Measurements from ENCODE around the gene GPR156.

The GPR156 gene

GRCh38 chr3:120192159-120192558 lies 92.9 kb downstream of the GPR156 start:
- no peak for DNase-seq

GRCh38 chr3:120182613-120183511 lies 102.2 kb downstream of the GPR156 start:
- DNase-seq: no peak

DNA sequence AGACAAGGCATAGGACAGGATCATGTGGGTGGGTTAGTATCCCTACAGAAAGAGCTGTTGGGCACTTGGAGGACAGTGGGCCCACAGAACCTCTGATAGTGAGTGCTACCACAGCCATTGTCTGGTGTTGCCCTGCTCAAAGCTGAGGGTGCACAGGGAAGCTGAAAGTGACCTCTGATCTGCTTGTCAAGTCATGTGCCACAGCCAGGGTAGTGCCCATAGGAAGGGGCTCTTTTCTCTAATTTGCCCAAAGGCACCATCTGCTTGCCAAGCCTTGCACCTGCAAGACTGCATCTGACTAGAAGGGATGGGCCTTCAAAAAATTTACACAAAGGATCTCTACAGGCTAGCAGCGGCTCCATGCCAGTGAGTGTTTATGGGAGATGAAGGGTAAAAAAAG lies 103.4 kb downstream of the GPR156 start:
- no peak for DNase-seq

DNA sequence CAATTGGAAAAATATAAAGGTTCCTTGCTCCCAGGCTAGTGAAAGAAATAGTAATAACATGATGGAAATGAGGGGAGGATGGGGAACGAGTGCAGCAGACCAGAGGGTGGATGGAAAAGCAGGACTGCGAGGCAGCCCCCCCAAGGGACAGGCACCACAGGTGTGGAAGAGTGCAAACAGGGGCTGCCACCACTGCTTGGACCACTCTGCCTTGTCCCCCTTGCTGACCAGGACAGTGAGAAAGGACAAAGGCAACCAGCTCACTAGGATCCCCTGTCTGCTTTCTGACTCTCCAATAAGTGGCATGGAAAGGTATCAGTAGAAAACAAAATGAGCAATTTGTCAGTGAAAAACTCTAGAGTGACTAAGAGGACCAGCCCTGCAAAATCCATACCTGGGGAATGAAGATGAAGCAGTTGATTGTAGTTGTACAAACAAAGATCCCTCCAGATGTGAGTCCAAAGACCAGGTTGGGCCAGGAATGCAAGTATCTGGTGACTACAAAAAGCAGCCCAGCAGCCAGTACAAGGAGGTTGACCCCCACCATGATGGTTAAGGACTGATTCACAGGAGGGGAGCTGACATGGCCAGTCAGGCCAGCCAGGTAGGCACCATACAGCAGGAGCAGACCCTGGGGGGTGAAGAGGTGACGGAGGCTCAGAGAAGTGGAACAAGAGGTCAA lies 104.2 kb downstream of the GPR156 start:
- DNase-seq: no peak

DNA sequence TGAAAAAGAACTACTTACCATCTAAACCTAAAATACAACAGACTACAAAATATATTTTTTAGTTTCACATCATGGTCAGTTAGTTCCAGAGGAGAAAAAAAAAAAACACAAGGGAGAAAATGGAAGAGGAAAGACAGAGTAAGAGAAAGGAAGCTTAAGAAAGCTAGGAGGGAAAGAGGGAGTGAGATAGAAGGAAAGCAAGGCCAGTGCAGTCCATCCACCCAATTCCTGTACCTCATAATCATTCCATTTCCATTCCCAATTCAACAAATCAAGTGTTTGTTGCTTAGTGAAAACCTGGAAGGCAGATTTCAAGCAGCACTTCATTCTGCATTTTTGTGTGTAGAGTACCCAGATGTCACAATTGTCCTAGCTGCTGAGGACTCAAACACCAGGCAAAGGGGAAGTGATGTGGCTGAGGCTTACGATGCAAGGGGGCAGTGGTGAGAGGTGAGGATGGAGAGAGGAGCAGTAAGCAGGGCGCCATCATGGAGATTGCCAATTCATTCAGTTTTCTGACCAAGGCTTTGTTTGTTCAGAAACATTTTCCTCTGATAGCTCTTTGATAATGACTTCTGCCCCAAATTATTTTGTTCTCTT lies 107.2 kb downstream of the GPR156 start:
- no peak for DNase-seq

GRCh38 chr3:120177151-120177550 lies 107.9 kb downstream of the GPR156 start:
- DNase-seq: no peak

GRCh38 chr3:120174811-120175539 lies 110.0 kb downstream of the GPR156 start:
- no peak for DNase-seq

- DNase-seq: no peak
Observed at GRCh38 chr3:120173056-120173675, 111.9 kb downstream of the GPR156 start.

- DNase-seq: no peak
Observed at GRCh38 chr3:120172070-120172469, 113.0 kb downstream of the GPR156 start.

- no peak for DNase-seq
Observed at GRCh38 chr3:120171134-120171873, 113.7 kb downstream of the GPR156 start.

GRCh38 chr3:120170223-120170622 lies 114.8 kb downstream of the GPR156 start:
- no peak for DNase-seq

- no peak for DNase-seq
Observed at GRCh38 chr3:120169407-120169806, 115.6 kb downstream of the GPR156 start.

DNA sequence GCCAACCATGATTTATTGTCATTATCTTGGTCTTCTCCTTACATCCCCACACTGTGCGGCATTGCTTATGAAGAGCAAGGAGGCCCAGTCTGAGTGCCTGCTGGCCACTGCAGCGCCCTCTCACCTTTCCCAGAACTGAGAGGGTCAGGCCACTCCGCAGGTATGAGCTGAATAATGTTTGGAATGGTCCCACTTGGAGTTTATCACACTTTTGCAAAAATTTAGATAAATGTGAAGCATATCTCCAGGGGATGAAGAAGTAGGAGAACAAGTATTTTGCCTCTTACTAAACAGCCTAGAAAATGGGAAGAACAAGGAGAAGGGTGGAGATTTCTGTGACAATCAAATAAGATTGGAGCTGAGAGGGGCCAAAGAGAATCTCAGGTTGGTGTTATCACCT lies 116.4 kb downstream of the GPR156 start:
- no peak for DNase-seq

DNA sequence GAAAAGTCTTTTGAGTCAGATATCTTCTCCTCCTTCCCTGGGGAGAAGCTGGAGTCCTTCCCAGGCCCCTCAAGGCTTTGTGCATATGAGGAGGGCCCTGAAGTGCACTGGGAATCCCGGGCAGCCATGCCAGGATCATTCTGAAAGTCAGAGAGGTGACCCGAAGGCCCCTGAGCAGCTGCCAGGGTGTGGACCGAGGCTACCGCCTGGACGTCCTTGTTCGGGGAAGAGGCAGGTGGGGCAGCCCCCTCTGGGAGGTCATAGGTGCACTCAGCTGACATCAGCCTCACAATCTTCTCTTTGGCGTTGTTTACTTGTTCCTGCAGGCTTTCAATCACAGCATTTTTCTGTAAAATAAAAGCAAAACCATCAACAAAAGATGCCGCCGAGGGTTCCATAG lies 117.0 kb downstream of the GPR156 start:
- DNase-seq: no peak

DNA sequence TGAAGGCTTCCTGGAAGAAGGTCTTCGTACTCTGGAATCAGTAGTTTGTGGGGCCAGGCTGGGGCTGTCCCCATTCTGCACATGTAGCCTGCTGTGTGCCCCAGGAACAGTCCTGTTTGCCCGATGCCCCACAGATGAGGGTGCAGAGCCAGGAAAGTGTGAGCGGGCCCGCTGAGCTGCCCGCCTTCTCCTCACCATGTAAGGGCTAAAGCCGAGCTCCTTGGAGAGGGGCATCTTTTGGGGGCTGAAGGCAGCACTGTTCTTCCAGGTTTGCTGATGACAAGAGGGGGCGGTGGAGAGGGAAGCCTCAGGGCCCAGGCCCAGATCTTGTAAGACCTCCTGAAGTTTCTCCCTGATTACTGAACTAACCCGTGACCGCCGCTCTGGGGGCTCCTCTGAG lies 117.5 kb downstream of the GPR156 start:
- no peak for DNase-seq

DNA sequence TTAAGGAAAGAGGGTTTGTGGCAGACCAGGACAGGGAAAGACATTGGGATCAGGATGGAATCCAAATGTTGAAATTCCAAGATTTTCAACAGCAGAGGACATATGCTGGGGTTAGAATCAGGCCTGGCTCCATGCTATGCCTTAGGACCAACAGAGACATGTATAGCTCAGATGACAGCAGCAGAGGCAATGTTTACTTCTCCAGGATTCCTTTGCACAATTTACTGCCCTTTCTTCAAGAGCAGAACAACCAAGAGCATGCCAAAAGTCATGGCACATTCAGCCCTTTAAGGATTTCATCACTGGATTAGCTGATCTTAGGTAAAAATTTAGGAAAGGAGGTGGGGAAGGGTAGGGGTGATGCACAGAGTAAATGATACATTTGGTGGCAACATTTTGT lies 121.2 kb downstream of the GPR156 start:
- DNase-seq: no peak

- DNase-seq: no peak
Observed at GRCh38 chr3:120163026-120163425, 122.0 kb downstream of the GPR156 start.

- no peak for DNase-seq
Observed at GRCh38 chr3:120162400-120162799, 122.6 kb downstream of the GPR156 start.

DNA sequence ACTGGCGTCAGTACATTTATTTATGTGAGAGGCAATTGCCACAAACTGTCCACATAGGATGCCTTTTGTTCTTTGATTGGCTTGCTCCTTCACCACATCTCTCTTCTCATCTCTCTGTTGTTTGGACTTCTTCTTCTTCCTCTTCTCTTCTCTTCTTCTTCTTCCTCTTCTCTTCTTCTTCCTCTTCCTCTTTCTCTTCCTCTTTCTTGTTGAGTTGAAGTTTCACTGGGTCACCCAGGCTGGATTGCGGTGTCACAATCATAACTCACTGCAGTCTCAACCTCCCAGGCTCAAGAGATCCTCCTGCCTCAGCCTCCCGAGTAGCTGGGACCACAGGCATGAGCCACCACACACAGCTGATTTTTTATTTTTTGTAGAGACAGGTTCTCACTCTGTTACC lies 123.1 kb downstream of the GPR156 start:
- no peak for DNase-seq

DNA sequence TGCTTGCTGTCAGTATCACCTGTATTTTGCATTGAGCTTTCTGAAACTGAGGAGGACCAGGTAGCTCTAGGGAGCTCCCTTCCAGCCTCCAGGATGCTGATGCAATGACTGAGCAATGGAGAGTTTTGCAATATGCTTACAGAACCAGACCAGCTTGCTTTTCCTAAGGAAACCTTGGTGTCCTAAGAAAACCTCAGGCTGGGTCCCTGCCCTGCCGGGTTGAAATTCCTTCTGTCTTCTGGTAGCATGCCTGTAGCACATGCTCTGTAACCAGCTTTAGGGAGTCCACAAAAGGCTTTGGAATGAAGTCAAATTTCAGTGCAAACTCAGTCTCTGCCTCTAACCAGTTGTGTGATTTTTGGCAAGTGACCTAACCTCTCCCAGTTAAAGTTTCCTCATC lies 125.0 kb downstream of the GPR156 start:
- no peak for DNase-seq

GRCh38 chr3:120157681-120158080 lies 127.3 kb downstream of the GPR156 start:
- DNase-seq: no peak

DNA sequence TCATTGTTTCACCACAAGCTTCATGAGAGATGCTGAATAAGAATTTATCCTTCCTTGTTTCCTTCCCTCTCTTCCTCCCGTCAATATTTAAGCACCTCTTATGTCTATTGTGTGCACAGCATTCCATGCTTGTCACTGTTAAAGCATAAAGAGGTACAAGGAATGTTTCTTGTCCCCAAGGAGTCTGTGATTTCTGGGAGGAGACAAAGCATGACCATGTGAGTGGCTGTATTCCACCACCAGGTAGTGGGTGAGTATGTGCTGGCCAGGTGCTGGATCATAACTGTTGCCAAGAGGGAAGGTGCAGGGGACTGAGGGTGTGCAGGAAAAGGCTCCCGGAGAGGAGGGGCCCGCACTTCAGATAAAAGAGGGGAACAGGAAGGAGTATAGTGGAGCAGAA lies 127.9 kb downstream of the GPR156 start:
- no peak for DNase-seq
